Activated CD4-positive, alpha-beta T cell treated with anti-CD3 and anti-CD28 coated beads, Interleukin-2, amount 50 U/mL, for 4 hours (primary cell): ENCODE data around the gene FAM187B.
A peak's percentile ranks its signal among the peaks of the same experiment; 100 is the strongest.

Experiments used
- DNase-seq, 2 experiments: peaks; one replicate each; pipeline ENCODE4 v3.0.0-alpha.2; 2020

Gene FAM187B

GRCh38 chr19:35228177-35228930, at the start of gene FAM187B:
FAM187B (minus strand) TSS chr19:35228739; CDS start chr19:35228680, 59 bp downstream.
- no peak for DNase-seq

- DNase-seq: no peak
These were observed 48.3 kb upstream of the FAM187B start for GRCh38 chr19:35276706-35277281.

- no peak for DNase-seq
These were observed 45.8 kb upstream of the FAM187B start for GRCh38 chr19:35274323-35274722.

GRCh38 chr19:35273686-35274259, 45.2 kb upstream of the FAM187B start:
- no peak for DNase-seq

- no peak for DNase-seq
These were observed 44.6 kb upstream of the FAM187B start for GRCh38 chr19:35272954-35273649.

- DNase-seq: no peak
These were observed 43.7 kb upstream of the FAM187B start for GRCh38 chr19:35272122-35272719.

- no peak for DNase-seq
These were observed 43.0 kb upstream of the FAM187B start for GRCh38 chr19:35271546-35271945.

- no peak for DNase-seq
These were observed 41.9 kb upstream of the FAM187B start for GRCh38 chr19:35270381-35270811.

GRCh38 chr19:35269438-35270117, 41.0 kb upstream of the FAM187B start:
- peak; percentile 68 to 70 for DNase-seq

- DNase-seq: peak; percentile 42 to 43
These were observed 40.2 kb upstream of the FAM187B start, which contains the start of gene USF2 for GRCh38 chr19:35268536-35269437. USF2 (plus strand) TSS chr19:35268962; CDS start chr19:35269102, 140 bp downstream.

GRCh38 chr19:35267818-35268535, 39.4 kb upstream of the FAM187B start:
- peak; percentile 50 to 58 for DNase-seq

GRCh38 chr19:35267353-35267817, 38.8 kb upstream of the FAM187B start:
- DNase-seq: peak; percentile 43 to 48

- no peak for DNase-seq
These were observed 38.2 kb upstream of the FAM187B start for GRCh38 chr19:35266520-35267352.

- no peak for DNase-seq
These were observed 37.5 kb upstream of the FAM187B start for GRCh38 chr19:35265900-35266519.

GRCh38 chr19:35265126-35265899, 36.8 kb upstream of the FAM187B start:
- no peak for DNase-seq

GRCh38 chr19:35264268-35265125, 36.0 kb upstream of the FAM187B start:
- DNase-seq: no peak

- no peak for DNase-seq
These were observed 33.7 kb upstream of the FAM187B start for GRCh38 chr19:35262101-35262761.
